Activated CD8-positive, alpha-beta memory T cell treated with anti-CD3 and anti-CD28 coated beads, Interleukin-2, amount 50 U/mL, for 1 hour (primary cell): Measurements from ENCODE around the gene RALA.

ENCODE experiments used
- DNase-seq: peaks from one replicate; pipeline ENCODE4 v3.0.0-alpha.2; 2020; ENCODE audit errors: extremely low read depth

Gene RALA

DNA sequence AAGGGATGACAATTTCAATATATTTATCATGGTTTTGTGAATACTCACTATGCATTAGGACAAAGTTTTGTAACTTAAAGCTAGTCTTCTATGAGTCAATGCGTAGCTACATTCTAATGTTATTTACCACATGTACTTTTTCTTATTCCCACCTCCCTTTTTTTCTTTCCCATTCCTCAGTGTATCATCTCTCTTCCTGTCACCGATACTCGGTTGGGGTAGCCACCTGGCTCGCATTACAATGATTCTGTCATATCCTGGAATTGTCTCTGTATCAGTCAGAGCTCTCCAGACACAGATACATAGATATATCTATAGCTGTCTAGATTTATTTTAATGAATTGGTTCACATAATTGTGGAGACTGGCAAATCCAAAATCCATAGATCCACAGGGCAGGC lies 9.8 kb upstream of the RALA start:
- DNase-seq, result no peak

DNA sequence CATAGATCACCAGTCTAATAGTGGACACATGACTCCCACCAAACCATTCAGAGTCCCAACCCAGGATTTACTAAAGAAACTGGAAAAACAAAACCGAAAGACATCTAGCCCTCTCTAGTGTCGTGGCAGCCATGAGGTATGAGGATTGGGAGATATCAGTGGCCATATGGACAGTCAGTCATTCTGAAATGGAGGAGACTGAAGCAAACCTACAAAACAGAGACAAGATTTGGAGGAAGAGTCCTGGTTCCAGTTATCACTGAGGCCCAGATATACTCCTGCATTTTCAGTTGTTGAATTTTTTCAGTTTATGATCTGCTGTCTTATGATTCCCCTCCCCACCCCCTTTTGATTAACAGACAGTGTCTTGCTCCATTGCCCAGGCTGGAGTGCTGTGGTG lies 9.1 kb upstream of the RALA start:
- DNase-seq, result no peak

DNA sequence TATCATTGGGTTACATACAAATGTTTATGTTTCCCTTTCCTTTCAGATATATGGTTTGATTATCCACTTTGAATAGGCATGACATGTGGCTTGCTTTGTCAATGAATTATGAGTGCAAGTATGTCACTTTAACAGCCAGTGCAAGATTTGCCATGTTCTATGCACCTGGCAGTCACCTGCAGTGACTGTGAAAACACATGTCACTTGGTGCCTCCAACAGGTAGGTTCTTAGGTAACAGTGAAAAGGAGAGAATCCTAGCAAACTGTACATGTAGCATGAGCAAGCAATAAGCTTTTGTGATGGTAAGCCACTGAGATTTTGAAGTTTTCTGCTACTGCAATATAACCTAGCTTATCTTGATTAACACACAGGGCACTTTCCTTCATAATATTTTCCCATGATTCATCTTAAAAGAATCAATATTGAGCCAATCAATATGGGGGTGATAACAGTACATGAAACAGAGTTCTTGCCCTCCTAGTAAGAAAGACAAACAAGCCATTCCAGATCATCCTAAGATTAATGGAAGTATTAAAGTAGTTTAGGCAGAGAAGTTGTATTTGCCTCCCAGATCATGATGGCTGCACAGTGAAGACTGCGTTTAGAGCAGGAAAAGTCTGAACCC lies 7.9 kb upstream of the RALA start:
- DNase-seq, result no peak

DNA sequence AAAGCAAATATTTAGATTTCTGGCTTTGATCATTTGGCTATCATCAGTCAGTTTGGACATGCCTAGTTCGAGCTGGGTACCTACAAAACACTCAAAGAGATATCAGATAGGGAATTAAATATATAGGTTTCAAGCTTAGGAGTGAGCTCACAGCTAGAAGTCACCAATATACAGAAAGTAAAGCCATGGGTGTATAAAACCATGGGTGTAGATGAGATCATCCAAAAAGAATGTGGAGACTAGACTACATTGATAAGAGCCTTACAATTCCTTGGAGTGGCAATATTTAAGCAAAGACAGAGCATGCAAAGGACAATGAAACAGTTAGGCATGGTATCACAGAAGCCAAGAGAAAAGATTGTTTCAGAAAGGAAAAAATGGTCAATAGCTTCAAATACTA lies 7.2 kb upstream of the RALA start:
- no peak for DNase-seq

DNA sequence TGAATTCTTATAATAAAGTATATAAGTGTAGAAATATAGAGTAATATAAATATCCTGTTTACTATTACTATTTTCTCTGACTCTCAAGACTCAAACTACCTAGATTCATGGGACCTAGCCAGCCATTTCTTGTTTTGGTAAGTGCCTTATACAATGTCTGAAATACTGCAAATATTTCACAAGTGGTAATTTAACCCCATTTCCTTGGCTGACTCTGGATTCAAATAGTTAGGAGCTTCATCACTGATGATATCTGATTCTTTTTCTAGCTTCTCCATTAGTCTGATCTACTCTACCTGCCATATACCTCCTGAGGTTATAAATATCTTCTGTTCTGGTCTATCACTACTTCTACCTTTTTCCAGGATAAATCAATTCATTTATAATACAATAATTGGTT lies 6.4 kb upstream of the RALA start:
- DNase-seq, result no peak

DNA sequence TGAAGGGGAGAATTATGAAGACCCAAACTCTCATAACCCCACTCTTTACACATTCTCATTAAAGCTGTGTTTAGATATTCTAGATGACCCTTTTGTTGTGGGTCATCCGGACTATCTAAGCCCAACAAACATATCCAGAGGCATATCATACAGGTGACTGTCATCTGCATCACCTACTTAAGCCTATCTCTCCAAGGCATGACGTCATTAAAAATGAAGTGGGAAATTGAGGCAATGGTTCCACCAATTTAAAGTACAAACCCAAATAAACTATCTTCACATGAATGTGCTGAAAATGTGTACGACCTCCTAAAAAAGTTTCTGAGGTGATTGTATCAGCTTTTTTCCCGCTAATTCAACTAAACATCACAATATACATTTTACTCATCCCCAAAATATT lies 4.5 kb upstream of the RALA start:
- DNase-seq, result no peak

DNA sequence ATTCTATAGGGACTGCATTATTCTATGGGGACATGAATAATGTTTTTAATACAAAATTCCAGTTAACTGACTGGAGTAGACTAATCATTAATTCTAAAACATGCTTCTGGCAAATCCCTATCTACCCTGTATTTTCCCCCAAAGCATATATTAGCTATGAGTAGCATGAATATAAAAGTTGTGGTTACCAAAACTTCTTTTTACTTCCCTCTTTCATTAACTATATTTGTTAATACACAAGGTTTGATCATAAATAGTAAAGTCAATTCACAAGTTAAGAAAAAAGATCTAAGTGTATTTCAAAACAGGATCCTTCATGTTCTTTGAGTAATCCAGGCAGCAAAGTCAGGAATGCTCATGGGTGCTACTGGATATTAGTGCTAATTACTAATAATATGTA lies 2.9 kb upstream of the RALA start:
- DNase-seq, result no peak

DNA sequence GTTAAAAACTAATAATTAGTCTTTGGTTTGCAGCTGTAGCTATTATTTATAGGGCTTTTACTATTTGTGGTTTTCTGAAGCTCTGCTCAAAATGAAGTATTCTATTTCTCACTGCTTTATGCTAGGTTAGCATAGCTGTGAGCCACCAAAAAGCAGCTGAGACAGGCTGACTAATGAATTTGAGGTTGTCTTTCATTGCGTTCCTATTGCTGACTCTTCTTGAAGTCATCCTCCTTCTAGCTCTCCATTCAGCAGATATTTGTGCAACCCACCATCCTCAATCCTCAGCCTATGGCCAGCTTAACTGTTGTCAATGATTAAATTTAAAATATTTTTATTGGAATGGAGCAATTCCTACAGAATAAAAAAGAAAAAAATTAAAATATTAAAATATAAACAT lies 2.1 kb upstream of the RALA start:
- DNase-seq, result no peak

DNA sequence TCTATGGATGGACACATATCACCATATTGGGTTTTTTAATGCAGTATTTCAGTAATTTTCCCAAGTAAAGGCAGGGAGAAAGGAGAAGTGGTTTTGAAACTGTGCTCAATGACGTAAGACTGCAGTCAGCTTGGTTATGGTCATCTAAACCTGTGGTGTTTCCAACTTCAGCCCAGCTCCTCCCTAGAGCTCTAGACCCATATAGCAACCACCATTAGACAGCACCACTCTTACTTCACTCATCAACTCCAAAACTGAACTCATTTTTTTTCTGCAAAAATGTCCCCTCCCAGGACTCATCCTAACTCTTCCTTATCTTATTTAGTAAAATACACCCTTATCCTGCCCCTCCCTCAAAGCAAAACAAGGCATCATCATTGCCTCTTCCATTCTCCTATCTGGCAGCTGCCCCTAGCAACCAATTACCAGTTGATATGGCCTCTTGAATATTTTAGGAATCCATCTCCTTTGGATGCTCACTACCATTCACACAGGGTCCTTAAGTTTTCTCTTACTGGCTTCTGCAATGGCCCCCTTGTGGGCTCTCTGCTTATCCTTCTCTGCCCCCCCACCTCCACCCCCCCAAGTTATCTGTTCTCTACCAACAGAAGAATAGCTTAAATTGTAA lies 1.5 kb upstream of the RALA start:
- no peak for DNase-seq

DNA sequence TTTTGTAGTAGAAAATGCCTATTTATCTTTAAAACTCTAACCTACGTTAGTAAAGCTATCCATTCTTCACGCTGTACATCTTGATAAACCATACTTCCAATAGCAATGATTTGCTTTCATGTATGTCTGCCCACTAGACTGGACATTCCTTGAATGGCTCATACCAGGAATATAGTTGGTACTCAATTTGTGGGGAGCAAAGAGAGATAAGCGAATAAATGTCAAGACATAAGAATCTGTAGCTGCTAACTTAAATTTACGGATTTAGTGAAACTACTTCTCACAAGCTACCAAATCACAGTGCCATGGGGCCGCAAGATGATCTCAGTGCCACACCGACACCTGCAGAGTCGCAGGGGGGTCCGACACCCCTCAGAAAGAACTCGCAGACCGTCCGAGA lies 763 bp upstream of the RALA start:
- no peak for DNase-seq

DNA sequence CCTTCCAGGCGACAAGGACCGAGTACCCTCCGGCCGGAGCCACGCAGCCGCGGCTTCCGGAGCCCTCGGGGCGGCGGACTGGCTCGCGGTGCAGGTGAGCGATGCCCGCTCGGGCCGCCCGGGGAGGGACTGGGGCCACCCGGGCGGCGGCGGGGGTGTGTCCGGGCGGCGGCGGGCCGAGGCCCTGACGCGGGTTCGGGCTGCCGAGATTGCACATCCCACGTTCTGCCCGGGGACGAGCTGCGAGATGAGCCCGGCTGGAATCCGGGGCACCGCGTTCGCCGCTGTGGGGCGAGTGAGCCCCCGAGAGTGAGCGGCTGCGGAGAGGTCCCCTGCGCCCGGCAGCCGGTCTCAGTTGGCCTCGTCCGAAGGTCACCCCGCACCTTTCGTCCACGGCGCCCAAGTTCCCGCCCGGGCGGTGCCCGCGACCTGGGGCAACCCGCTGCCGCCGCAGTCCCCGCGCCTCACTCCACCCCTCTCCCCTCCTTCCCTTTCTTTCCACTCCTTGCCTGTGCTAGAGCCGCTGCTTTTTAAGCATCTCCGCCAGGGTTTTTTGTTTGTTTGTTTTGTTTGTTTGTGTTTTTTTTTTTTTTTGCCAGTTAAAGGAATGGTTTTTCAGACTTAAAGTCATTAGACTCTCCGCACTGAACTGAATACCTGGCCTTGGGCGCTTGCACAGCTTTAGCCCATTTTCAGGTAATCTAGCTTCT lies 515 bp downstream of the RALA start:
- DNase-seq, result no peak

DNA sequence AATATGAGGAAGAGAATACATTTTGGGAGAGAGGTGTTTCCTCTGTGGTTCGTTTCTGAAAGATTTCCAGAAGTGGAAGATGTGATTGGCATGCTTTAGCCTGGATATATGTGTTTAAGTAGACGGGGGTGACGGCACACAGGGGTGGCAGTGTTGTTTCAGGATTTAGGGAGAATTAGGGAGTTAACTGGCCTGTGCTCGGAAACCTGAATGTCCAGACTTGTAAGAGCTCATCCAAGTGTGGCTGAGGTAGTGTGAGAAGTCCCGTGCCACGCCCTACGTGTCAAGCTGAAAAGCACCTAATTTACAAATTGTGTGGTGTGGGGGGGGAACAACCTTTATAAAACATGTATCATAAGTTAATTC lies 1.1 kb downstream of the RALA start:
- no peak for DNase-seq

DNA sequence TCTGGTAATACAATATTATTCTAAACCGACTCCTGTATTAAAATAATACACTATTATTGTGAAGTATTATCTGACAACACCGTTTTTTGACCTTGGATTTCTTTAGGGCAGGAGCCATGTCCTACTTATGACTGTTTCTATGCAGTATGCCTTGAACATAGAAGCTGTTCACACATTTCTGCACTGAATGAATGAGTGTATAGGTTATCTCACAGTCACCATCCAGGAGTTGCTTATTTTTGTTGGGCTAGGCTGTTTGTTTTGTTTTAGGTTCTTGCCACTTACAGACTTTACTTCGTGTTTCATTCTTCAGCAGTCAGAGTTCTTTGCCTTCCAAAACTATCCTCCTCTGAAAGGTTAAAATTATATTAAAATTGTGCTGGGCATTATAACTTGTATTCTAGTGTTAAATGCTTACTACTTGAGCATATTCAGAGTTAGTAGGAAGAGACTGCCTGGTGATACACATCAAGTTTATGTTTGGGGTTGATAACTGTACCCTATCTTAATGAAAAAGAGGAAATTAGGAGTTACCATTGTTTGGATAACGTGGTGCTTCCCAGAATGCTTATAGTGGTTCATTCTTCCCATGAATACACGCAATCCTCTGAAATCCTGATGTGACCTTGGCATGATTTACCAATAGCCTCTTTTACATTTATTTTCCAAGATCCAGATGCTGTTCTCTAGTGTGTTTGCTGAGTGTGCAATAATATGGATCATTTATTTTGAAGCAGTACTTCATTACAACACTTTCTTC lies 1.7 kb downstream of the RALA start:
- DNase-seq, result no peak

DNA sequence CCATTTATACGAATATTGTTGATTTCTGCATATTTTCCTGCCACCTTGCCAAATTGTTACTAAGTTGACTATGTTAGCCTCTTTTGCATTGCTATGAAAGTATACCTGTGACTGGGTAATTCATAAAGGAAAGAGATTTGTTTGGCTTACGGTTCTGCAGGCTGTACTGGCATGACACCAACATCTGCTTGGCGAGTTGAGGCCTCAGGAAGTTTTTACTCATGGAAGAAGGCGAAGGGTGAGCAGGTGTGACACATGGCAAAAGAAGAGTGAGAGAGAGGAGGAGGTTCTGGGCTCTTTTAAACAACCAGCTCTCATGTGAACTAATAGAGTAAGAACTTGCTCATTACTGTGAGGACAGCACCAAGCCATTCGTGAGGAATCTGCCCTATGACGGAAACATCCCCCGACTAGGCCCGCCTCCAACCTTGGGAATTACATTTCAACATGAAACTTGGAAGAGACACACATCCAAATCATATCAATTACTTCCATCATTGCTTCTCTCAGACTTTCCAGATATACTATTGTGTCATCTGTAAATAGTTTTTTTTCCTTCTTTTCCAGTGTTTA lies 8.4 kb downstream of the RALA start:
- DNase-seq, result no peak

DNA sequence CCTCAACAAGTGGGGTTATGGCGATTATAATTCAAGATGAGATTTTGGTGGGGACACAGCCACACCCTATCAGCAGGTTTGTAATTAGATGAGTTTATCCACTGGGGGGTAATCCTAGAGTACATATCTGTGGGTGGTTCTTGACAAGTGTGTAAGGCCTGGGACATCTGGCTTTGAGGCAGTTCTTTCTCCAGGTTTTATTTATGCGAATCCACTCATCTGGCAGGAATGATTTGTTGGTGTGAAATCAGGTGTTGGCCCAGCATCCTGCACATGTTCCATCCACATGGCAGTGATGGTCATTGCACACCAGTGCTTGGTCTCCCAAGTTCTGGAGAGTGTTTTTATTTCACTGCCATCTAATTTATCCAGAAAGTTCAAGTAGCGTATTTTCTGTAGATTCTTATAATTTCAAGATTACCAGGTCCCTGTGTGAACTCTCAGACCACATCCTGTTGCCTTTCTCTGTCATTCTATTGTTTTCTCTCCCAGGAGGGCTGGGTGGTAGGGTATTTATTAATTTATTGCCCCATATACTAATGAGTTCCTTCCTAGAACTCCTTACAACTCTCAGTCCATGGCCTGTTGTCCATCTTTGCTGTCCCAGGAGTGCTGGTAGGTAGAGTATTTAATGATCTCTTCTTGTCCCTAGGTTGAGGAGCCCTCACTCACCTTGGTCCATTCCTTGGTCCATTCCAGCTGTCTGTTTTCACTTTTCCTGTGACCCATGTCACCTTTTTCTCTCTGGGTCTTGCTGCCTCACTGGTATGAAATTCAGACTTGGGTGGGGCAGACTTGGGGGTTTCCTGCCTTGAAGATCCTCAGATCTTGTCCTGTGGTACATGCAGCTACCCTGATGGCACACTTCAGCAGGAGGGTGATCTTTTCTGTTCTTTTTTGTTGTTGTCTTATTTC lies 10.4 kb downstream of the RALA start:
- no peak for DNase-seq

DNA sequence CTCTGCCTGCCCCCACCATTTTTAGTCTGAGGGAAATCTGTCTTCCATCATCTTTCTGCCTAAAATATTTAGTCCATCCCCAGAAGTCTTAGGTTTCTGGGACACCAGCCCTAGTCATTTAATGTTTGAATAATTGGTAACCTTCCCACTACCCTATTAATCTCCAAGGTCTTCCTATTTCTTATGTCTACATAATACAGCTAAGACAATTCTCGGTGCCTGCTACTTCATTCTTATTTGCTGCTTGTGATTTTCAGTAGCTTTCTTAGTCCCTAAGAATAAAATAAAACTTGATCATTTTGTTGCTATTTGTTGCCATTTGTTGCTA lies 11.1 kb downstream of the RALA start:
- no peak for DNase-seq

DNA sequence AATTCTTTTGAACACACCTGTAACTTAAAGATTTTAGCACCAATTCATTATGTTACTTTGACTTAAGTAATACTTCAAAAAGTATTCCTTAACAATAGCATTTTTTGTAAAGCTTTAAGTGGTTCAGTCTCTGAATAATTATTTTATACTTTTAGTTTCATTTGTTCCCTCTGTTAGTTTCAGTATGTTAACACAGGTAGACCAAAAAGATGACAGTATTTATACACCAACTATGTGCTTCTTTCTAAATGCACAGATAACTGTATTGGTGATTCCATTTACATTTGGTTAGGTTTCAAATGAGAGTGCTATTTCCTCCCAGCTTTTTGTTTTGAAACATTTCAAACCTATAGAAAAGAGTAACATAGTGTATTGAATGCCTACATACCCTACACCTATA lies 14.0 kb downstream of the RALA start:
- no peak for DNase-seq

DNA sequence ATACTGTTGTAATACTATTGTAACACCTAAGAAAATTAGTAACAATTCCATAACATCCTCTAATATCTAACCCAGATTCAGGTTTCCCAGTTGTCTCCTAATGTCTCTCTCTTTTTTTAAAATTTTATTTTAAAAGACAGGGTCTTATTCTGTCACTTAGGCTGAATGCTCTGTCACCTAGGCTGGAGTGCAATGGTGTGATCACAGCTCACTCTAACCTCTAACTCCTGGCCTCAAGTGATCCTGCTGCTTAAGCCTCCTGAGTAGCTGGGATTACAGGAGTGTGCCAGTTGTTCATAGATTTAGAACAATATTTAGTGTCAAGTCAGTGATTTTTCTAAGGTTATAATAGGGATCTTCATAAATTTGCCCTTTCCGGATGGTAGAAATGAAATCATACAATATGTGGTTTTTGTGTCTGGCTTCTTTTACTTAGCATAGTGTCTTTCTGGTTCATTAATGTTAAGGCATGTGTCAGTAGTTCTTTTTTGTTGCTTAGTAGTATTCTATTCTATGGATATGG lies 14.7 kb downstream of the RALA start:
- DNase-seq, result no peak

DNA sequence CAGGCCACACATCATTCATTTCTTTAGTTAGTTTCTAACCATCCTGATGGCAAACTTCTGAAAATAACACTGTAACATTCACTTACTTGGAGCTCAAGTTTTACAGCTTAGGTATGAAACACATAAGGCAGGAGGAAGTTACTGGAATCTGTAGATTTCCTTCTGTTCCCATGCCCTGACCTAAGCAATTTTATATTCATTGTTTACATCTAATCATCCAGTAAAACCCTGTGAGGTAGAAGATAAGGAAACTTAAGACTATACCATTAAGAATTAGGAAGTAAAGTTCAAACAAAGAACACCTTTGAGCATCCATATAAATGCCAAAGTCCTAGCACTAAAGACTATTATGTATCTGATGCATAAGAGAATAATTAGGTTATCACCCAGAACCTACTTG lies 19.5 kb downstream of the RALA start:
- no peak for DNase-seq

DNA sequence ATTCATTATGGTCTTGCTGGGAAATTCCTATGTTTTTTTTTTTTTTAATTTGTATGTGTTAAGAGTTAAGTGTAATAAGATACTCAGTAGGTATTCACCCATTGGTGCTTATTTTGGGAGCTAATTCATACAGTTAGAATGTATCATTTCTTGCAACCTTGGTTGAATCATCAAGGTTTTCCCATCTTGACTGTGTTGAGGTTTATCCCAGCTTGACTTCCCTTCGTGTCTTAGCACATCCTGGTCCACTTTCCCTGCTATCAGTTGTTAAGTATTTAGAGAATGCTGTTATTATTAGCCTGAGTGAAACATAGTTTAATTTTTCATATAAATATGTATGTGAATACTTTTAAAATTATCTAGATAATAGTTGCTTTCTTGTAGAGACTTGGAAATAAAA lies 20.8 kb downstream of the RALA start:
- no peak for DNase-seq
